H9 (cell line): ENCODE measurements around the gene DPP6. TPM values are rescaled to one million over a fixed set of nuclear protein-coding genes. Genes with fewer than 3 reads are reported as not detected.

Source experiments
- DNase-seq: peaks from one replicate; pipeline ENCODE4 v3.0.0-alpha.2; 2017
- H2AFZ ChIP-seq: one replicate; pipeline ENCODE4 v1.6.1; 2013; ENCODE audit warnings: mild to moderate bottlenecking, low read length, control low read depth, moderate library complexity
- H2AK5ac ChIP-seq: 2 replicates; pipeline ENCODE4 v1.6.1; 2013; ENCODE audit warnings: low read length, control low read depth, mixed read lengths; ENCODE audit not compliant: insufficient read length
- H2BK120ac ChIP-seq: one replicate; pipeline ENCODE4 v1.6.1; 2013; ENCODE audit warnings: low read depth, mild to moderate bottlenecking, low read length, control low read depth, inconsistent platforms; ENCODE audit not compliant: poor library complexity, severe bottlenecking
- H2BK12ac ChIP-seq: 2 replicates; pipeline ENCODE4 v1.6.1; 2013; ENCODE audit warnings: low read length, control low read depth, mixed read lengths, low read depth; ENCODE audit not compliant: insufficient read length
- H2BK15ac ChIP-seq: 2 replicates; pipeline ENCODE4 v1.6.1; 2013; ENCODE audit warnings: low read depth, low read length, control low read depth
- H2BK20ac ChIP-seq: one replicate; pipeline ENCODE4 v1.6.1; 2013; ENCODE audit warnings: low read depth, mild to moderate bottlenecking, low read length, control low read depth, inconsistent platforms; ENCODE audit not compliant: poor library complexity, severe bottlenecking
- H2BK5ac ChIP-seq: 2 replicates; pipeline ENCODE4 v1.6.1; 2013; ENCODE audit warnings: low read length, control low read depth, mixed read lengths; ENCODE audit not compliant: insufficient read length
- H3K14ac ChIP-seq: 2 replicates; pipeline ENCODE4 v1.6.1; 2013; ENCODE audit warnings: low read length, control low read depth; ENCODE audit not compliant: insufficient read depth
- H3K18ac ChIP-seq: 2 replicates; pipeline ENCODE4 v1.6.1; 2013; ENCODE audit warnings: low read depth, mild to moderate bottlenecking, mixed read lengths, low read length, control low read depth; ENCODE audit not compliant: insufficient read length
- H3K23ac ChIP-seq: 2 replicates; pipeline ENCODE4 v1.6.1; 2013; ENCODE audit warnings: low read length, control low read depth, mixed read lengths, low read depth; ENCODE audit not compliant: insufficient read length
- H3K23me2 ChIP-seq: 2 replicates; pipeline ENCODE4 v1.6.1; 2013; ENCODE audit warnings: low read depth, mild to moderate bottlenecking, mixed read lengths, low read length, control low read depth; ENCODE audit not compliant: insufficient read length, poor library complexity, severe bottlenecking
- H3K27ac ChIP-seq: 2 replicates; pipeline ENCODE4 v1.5.1; 2013; ENCODE audit warnings: low read length, control low read depth, mixed read lengths, low read depth; ENCODE audit not compliant: insufficient read length
- H3K27me3 ChIP-seq: 2 replicates; pipeline ENCODE4 v1.6.1; 2013; ENCODE audit warnings: low read length, control low read depth, inconsistent platforms; ENCODE audit not compliant: insufficient read depth
- H3K4ac ChIP-seq: 2 replicates; pipeline ENCODE4 v1.6.1; 2013; ENCODE audit warnings: low read depth, mild to moderate bottlenecking, control low read depth, inconsistent platforms, low read length, moderate library complexity
- H3K4me1 ChIP-seq: 2 replicates; pipeline ENCODE4 v1.6.1; 2013; ENCODE audit warnings: low read length, control low read depth, inconsistent platforms; ENCODE audit not compliant: insufficient read depth
- H3K4me2 ChIP-seq: 2 replicates; pipeline ENCODE4 v1.6.1; 2013; ENCODE audit warnings: low read length, control low read depth, mixed read lengths; ENCODE audit not compliant: insufficient read length, insufficient read depth
- H3K56ac ChIP-seq: 2 replicates; pipeline ENCODE4 v1.6.1; 2013; ENCODE audit warnings: low read depth, mild to moderate bottlenecking, mixed read lengths, low read length, control low read depth; ENCODE audit not compliant: insufficient read length
- H3K79me1 ChIP-seq: 2 replicates; pipeline ENCODE4 v1.6.1; 2013; ENCODE audit warnings: low read depth, mild to moderate bottlenecking, moderate library complexity, low read length, control low read depth, inconsistent platforms; ENCODE audit not compliant: insufficient read depth, poor library complexity, severe bottlenecking
- H3K79me2 ChIP-seq: 2 replicates; pipeline ENCODE4 v1.6.1; 2013; ENCODE audit warnings: low read length, control low read depth, inconsistent platforms; ENCODE audit not compliant: insufficient read depth
- H3K9ac ChIP-seq: 2 replicates; pipeline ENCODE4 v1.6.1; 2013; ENCODE audit warnings: low read length, control low read depth, mixed read lengths; ENCODE audit not compliant: insufficient read length; ENCODE audit errors: extremely low read depth
- H3K9me3 ChIP-seq: one replicate; pipeline ENCODE4 v1.6.1; 2013; ENCODE audit warnings: low read depth, low read length, inconsistent platforms; ENCODE audit not compliant: control insufficient read depth
- H3T11ph ChIP-seq: one replicate; pipeline ENCODE4 v1.6.1; 2013; ENCODE audit warnings: mild to moderate bottlenecking, low read length, control low read depth, inconsistent platforms
- H4K20me1 ChIP-seq: one replicate; pipeline ENCODE4 v1.6.1; 2013; ENCODE audit not compliant: control insufficient read depth, insufficient read length, insufficient read depth
- H4K5ac ChIP-seq: 2 replicates; pipeline ENCODE4 v1.6.1; 2013; ENCODE audit warnings: low read depth, mild to moderate bottlenecking, mixed read lengths, low read length, control low read depth; ENCODE audit not compliant: insufficient read length
- H4K8ac ChIP-seq: replicated peaks from 2 replicates; pipeline ENCODE4 v1.6.1; 2013; ENCODE audit warnings: low read length, control low read depth, mixed read lengths, low read depth; ENCODE audit not compliant: insufficient read length
- H4K91ac ChIP-seq: 2 replicates; pipeline ENCODE4 v1.6.1; 2013; ENCODE audit warnings: low read depth, mild to moderate bottlenecking, moderate library complexity, mixed read lengths, low read length, control low read depth; ENCODE audit not compliant: insufficient read length
- H3K27ac Mint-ChIP-seq, 3 experiments: 2 replicates in 2 of 3; 3 replicates in 1 of 3; pipeline ENCODE4 v1.8.0; 2020 to 2021; ENCODE audit warnings: mixed read lengths in 3 of 3, mild to moderate bottlenecking in 1 of 3, moderate library complexity in 1 of 3
- H3K27me3 Mint-ChIP-seq: 2 replicates; pipeline ENCODE4 v1.8.0; 2021; ENCODE audit warnings: low read depth, mild to moderate bottlenecking, moderate library complexity, mixed read lengths
- H3K36me3 Mint-ChIP-seq, 3 experiments: 2 replicates in 2 of 3; 3 replicates in 1 of 3; pipeline ENCODE4 v1.8.0; 2020 to 2021; ENCODE audit warnings: low read depth in 3 of 3, mixed read lengths in 3 of 3; ENCODE audit not compliant: insufficient read depth in 1 of 3
- H3K4me1 Mint-ChIP-seq, 2 experiments: 2 replicates each; pipeline ENCODE4 v1.8.0; 2020; ENCODE audit warnings: mixed read lengths in 2 of 2
- H3K4me3 Mint-ChIP-seq, 2 experiments: 2 replicates in 1 of 2; 3 replicates in 1 of 2; pipeline ENCODE4 v1.8.0; 2020 to 2021; ENCODE audit warnings: mild to moderate bottlenecking in 2 of 2, mixed read lengths in 2 of 2, moderate library complexity in 1 of 2
- H3K9me3 Mint-ChIP-seq, 2 experiments: 2 replicates in 1 of 2; 3 replicates in 1 of 2; pipeline ENCODE4 v1.8.0; 2020; ENCODE audit warnings: mild to moderate bottlenecking in 2 of 2, mixed read lengths in 2 of 2, moderate library complexity in 1 of 2
- CTCF ChIP-seq: fragments of 200-600 bp; sonication (generic); conservative IDR thresholded peaks from 3 replicates; pipeline ENCODE4 v1.8.0; 2021; ENCODE audit warnings: antibody characterized with exemption, mild to moderate bottlenecking
- WGBS: extraction: QIAGEN DNeasy Blood & Tissue Kit; methylation state at CpG from one replicate; pipeline ENCODE4 v1.1.7; 2013; ENCODE audit warnings: missing lambda C conversion rate, low lambda C conversion rate, mixed read lengths; ENCODE audit not compliant: insufficient read length; ENCODE audit errors: extremely low coverage; 5-methylcytosine and 5-hydroxymethylcytosine counted together
- total RNA-seq: library from RNA; stranded (reverse); gene quantifications from 2 replicates; pipeline ENCODE4 v1.2.1, GENCODE V29; 2021

The DPP6 gene
- total RNA-seq, 1 experiment from 2014 or later = 4.5 TPM

- Histone ChIP-seq H2AK5ac (no peak overlapping the region), H2BK20ac (no peak overlapping the region), H4K20me1 (no peaks in the 10 kb centered on the region), H3K14ac (no peak overlapping the region), H3K79me1 (no peaks in the 10 kb centered on the region), H2BK5ac (no peak overlapping the region), H2AFZ (no peak overlapping the region), H3K23me2 (no peaks in the 10 kb centered on the region), H4K8ac (no peak overlapping the region), H3K9ac (no peak overlapping the region), H3K4ac (no peak overlapping the region), H3K4me1 (no peaks in the 10 kb centered on the region), H3K18ac (no peak overlapping the region), H2BK12ac (no peak overlapping the region), H4K5ac (no peak overlapping the region), H3K27me3 (no peaks in the 10 kb centered on the region), H3K9me3 (peaks cover 10% of the 10 kb centered on the region), H3K23ac (no peak overlapping the region), H3K4me2 (no peak overlapping the region), H3K56ac (no peak overlapping the region), H3T11ph (no peak overlapping the region), H4K91ac (no peak overlapping the region), H2BK120ac (no peak overlapping the region), H2BK15ac (no peak overlapping the region), H3K27ac (no peak overlapping the region), H3K79me2 (no peaks in the 10 kb centered on the region)
- TF ChIP-seq CTCF = no peak
- Mint-ChIP-seq H3K4me3 (no peak overlapping the region), H3K27me3 (peaks cover 5% of the 10 kb centered on the region; the same call in 1 of the 2 replicates), H3K27ac (no peak overlapping the region), H3K4me1 (no peaks in the 10 kb centered on the region), H3K36me3 (peaks cover 0 to 4% (median 2%) of the 10 kb centered on the region in 3 experiments; a peak in 2 of 7 replicates), H3K9me3 (peaks cover 7 to 8% of the 10 kb centered on the region in 2 experiments; a peak in 3 of 5 replicates)
- WGBS = no CpG with 5 or more reads among the region's 7 CpGs
- DNase-seq = no peak
These were observed 832.2 kb downstream of the DPP6 start for GRCh38 chr7:154884348-154884920.
